GM18951 (cell line): ENCODE data around the gene LRRC8B.

Experiments used
- POLR2A ChIP-seq: IDR thresholded peaks from 4 replicates; pipeline ENCODE4 v1.6.1; 2011; ENCODE audit warnings: mild to moderate bottlenecking; ENCODE audit not compliant: insufficient read length, insufficient read depth; ENCODE audit errors: extremely low read depth
- in situ Hi-C: fragments of 300-500 bp; cut with MboI; formaldehyde crosslinking; loops from one replicate; pipeline ENCODE4 v1.12.0; 2022; ENCODE audit warnings: low sequenced_read_pairs, mixed read lengths, inconsistent platforms; ENCODE audit not compliant: unreplicated experiment

LRRC8B gene

DNA sequence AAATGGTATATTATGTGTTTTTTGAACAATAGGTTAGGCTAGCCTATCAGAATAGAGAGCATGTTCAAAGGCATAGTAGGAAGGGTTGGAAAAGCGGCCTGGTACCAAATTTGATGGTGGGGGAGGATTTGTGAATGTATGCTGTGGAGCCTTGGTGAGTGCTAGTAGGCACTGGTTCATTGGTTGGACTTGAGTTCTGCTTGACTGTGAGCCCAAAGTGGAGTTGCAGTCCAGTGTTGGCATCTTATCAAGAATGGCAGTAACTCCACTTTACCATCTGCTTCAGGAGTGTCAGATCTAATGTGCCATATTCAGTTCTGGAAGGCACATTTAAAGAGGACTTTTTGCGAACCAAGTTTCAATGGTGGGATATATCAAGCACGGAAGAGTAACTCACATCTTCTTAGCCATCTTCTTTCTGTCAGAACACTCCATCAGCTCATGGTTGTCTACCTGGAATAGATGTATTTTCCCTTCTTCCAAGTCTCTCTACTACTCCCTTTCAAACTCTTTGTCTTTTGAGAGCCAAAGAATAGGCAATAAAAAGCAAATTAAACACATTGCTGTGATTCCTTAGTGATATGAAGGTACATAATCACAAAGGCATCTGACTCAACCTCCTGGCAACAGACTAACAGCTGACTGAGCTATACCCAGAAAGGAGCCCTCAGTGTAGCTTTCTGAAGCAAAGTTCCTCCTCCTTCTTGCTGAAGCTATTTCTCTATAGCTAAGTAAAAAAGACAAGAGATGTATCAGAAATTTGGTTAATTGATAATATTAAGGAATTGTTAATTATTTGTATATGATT is 21.7 kb downstream of the LRRC8B start:
- no peak for TF ChIP-seq POLR2A

DNA sequence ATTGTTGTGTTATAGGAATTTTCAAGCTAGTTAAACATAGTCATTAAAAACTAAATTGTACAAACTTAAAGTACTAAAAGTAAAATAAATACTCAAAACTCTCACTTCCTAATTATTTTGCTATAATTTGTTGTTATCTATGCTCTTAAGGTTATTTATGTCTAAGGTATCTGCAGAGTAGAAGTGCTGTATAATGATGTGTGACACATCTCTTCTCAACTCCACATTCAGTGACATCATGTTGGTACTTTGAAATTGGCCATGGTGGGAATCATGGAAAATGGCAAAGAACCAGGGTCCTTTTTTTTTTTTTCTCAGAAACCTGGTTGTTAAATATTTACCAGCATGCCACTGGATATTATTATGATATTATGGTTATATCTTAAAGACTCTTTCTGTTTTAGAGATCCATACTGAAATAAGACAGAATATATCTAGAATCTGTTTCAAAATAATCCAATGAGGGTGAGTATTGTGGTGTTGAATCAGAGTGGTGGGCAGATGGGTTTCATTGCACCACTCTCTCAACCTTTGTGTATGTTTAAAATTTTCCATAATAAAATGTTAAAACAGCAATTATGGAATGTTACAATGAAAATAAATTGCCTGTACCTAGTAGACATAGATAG is 22.4 kb downstream of the LRRC8B start:
- in situ Hi-C loops, result no loop called here
- TF ChIP-seq POLR2A, result no peak

More for the DNA sequence above, 21.7 kb downstream of the LRRC8B start:
- in situ Hi-C loops, result no loop called here

DNA sequence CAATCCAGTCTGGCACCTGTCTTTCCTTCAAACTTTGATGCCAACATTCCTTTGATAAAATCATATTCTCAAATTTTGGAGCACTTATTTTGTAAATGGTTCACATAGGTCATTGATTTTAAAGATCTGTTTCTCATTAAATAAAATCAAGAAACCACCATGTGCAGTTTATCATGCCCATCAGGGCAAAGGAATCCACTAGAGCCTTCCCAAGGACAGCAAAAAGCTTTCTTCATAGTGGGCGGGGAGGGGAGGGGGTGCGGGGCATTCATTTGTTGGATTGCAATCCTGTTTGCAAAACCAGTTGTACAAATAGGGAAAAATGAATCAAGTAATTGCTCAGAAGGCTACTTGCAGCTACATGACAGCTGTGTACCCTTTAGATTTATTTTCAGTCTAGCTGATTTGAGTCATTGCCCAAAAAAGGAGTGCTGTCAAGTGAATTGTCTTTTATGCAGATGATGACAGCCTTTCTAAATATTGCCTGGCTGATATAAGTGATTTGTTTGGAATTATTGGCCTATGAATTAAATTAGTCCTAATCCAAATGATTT is 23.0 kb downstream of the LRRC8B start:
- no peak for TF ChIP-seq POLR2A
- in situ Hi-C loops, result no loop called here

DNA sequence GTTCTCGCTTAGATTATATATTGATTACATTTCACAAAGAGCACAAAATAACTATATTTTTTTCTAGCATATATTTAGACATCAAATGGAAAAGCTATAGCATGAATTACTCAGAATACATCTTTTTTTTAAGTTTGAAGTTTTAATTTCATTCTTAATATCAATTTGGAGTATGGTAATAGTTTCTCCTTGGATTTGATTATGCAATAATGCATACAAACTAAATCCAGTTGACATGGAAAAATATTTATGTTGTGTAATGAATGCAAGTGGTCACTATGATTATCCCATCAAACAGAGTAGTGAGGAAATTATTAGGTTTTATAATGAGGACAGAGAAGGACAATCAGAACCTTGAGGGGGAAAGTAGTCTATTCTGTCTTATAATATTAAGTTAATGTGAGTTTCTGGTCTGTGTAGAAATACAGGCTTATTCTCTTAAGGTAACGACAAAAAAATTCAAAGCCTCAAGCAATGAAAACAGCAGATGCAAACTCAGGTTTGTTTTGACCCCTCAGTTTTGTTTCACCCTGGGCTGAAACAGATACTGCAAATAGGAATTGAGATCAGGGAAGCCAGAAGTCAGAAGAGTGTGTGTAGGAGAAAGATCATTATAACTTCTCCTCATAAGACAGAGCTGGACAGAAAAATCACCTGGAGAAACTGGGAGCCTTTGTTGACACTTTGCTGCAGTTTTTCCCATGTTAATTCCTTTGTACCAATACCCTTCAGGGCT is 23.7 kb downstream of the LRRC8B start:
- TF ChIP-seq POLR2A, result no peak
- in situ Hi-C loops, result no loop called here

DNA sequence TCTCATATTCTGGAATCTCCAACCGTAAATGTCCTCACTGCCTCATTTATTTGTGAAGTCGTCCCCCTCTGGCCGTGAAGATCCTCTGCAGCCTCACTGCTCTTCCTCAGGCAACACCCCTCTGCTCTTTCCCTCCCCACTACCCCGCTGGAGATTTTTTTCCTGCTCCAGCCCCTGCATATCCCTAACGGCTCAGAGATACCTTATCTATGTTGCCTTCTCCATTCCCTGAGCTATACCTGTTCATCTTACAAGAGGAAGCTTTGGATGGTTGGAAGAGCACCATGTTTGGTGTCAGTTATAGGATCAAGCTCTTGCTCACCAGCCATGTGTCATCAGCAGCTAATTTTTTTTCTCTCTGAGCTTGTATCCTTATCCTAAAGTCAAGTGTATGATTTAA is 26.4 kb downstream of the LRRC8B start:
- TF ChIP-seq POLR2A, result no peak
- in situ Hi-C loops, result no loop called here

DNA sequence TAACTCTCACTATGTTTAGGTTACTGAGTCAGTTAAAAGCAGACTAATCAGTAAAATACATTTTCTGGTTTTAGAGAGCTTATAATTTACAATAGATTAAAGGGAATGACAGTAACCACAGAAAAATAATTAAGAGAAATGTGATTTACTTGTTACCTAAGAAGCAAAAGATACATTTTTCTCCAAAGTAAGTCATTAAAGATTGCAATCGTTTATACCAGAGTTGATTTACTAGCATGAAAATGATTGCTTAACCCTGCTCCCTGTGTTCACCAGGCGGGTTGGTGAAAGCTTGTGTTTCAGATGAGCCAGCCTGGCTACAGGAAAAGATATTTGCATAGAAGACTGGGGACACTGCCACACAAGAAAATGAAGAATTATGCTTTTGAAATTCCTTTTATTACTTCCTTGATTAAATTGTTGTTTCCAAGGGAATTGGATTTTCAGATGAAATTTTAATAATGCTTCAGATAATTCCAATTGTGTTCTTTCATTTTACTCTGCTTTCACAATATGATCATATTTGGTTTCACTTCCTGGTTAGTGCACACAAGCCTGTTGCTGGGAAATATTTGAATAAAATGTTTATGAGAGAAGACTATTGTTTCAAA is 27.9 kb downstream of the LRRC8B start:
- no peak for TF ChIP-seq POLR2A
- in situ Hi-C loops, result no loop called here

DNA sequence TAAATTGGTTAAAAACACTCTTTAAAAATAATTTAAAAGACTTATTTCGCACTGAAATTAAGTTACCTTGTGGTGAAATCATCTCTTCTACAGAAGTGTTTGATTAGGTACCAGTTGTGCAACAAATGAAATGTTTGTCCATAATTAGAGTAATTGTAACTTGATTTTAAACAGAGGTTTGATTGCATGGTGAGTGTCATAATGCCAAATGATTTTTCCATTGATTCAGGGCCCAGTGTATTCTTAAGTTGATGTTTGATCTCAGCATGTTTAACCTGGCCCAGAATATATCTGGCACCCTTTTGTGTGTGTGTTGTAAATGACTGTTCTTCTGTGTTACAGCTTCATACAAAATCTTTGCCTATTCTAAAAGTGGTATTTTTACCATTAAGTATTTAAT is 28.5 kb downstream of the LRRC8B start:
- no peak for TF ChIP-seq POLR2A
- in situ Hi-C loops, result no loop called here

DNA sequence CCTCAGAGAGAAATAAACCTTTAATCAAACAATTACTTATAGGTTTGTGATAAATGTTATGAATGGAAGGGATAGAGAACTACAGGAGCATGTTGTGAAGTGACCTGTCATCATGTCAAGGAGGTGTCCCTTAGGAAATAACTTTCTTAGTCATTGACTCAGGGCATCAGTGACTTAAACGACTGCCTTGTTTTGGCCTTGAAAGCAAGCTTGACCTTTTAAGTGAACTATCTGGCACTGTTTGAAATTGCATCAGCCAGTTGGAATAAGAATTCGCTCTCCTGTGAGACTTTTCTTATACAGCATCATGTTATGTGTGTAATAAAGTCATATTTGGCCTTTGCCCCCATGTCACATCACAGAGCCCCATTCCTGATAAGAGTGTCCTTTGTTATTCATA is 30.9 kb downstream of the LRRC8B start:
- in situ Hi-C loops, result no loop called here
- no peak for TF ChIP-seq POLR2A

DNA sequence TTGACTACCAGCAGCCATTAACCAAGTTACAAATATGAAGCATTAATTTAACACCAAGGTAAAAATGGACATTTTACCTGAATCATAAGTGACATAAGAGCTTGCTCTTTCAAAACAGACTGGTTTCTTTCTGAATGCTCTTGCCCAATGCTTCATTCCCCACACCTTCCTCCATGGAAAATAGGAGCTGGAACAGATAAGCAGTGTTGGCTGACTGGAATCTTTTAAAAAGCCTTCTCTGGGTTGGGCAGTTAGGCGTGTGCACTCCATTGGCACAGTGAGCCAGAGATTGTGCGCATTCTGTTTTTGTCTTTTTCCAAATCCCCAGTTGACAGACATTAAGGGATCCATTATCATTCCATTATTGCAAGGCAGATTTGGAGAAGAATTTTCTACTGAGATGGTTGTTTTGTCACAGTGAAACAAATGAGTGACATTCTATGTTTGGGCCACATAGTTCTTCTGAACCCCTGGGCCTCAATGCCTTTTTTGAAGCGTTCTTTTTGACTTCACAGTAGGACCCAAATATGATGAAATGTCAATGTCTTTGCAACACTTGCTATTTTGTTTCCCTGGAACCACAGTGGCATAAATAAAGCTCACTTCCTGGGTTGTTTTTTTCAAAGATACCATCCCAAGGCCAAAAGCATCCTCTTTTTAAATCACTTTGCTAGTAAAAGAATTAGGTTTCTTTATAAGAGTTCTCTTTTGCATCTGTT is 32.3 kb downstream of the LRRC8B start:
- no peak for TF ChIP-seq POLR2A
- in situ Hi-C loops, result no loop called here

DNA sequence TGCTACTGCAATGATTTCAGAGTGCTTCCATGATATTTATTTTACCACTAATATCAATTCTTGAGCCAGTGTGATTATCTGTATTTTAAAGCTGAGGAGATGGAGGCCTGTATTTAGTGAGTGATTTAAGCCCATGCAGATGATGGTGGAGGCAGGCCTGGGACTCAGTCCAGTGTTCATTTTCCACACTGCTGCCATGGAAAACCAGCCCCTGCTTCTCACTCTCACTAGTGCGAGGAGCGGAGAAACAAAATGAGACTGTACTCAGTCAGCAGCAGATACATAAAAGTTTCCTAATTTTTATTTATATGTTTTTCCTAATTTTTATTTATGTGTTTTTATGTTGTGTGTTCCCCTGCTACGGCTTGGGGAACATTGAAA is 32.8 kb downstream of the LRRC8B start:
- in situ Hi-C loops, result no loop called here
- no peak for TF ChIP-seq POLR2A

DNA sequence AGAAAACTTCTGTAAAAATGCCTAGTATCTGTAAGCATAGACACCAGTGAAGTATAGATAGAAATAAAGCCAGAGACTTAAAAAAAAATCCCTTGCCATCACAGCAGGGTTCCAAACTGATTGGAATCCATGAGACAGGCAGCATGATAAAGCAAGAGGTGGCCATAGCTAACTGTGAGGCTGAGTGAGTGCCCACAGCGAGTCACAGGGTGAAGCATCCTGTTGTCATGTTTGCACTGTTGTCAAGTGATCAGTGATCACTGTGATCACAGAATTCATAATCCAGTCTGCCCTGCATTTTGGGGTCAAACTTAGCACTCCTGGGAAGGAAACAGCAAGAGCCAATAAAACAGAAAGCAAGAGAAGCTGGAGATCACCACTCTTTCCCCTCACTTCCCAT is 33.3 kb downstream of the LRRC8B start:
- in situ Hi-C loops, result no loop called here
- TF ChIP-seq POLR2A, result no peak

DNA sequence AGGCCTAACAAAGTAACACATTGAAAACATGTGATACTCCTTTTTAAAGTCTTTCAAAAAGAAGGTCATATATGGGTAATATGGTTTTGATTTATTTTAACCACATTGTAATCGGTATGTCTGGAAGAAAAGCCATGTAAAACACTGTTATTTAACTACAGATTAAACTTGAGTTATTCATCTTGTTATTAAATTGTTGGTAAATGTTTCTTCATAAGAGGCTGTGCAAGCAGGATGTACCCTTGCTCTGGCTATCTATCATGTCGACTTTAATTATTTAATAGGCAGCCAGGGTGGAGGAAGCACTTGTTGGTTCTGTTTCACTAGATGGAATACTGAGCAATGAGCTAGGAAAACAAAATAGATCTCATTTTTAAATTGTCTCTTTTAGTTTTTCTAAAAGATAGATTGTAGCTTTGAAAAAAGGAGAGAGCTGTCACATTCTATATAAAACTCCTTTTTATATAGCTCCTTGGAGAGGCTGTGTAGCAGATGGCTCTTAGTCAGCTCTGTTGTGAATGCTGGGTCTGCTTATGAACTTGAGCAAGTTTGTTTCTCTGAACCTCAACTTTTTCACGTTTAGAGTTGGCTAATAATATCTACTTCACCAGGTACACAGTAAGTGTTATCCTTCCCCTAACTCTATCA is 39.5 kb downstream of the LRRC8B start:
- in situ Hi-C loops, result no loop called here
- no peak for TF ChIP-seq POLR2A

DNA sequence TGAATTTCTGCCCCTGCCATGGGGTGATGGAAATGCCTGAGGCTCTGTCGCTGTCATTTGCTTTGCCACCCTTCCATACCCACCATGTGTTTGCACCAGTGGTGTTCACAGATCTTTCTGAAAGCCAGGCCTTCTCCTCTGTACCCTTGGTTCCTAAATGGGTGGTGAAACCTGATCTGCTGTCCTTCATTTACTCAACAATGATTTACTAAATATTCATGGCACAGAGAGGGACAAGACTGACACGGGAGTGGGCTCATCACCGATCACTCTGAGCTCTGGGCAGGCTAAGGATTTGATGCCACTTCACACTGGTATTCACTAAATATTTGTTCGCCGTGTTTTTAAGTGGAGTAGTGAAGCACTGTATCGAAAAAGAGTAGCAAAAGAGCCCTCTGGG is 40.9 kb downstream of the LRRC8B start:
- no peak for TF ChIP-seq POLR2A
- in situ Hi-C loops, result no loop called here
